Stimulated activated CD8-positive, alpha-beta memory T cell treated with anti-CD3 and anti-CD28 coated beads, Interleukin-2, amount 100 ng/mL, for 48 hours (primary cell): Measurements from ENCODE around the gene SLC5A11.
"Not testable (repeated sequence)": the region's sequence is repeated elsewhere in the genome, so short reads cannot be mapped to it uniquely, and the experiment has no call there.

Experiments
- DNase-seq, 2 donors: peaks; one replicate each; pipeline ENCODE4 v3.0.0-alpha.2; 2020; ENCODE audit warnings: low read depth in 2 of 2

SLC5A11 gene

GRCh38 chr16:24834459-24835335 is 11.1 kb upstream of the SLC5A11 start:
- no peak for DNase-seq

GRCh38 chr16:24836836-24837235 is 8.9 kb upstream of the SLC5A11 start:
- no peak for DNase-seq

DNA sequence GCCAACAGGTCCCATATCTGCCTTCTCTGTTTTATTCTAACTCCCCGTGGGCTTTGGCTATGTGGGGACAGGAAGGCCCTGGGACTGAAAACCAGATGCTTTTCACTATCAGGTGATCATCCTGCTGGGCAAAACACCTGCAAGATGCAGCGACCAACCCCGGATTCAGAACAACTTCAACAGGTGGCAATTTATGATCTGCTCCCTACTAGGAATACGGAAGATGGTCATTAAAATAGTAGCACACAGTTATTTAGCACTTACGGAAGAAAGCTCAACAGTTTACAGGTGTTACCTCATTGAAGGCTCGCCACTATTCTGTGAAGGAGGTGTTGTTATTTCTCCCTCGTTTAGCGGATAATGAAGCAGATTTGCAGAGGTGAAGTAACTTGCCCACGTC is 7.8 kb upstream of the SLC5A11 start:
- DNase-seq: no peak

- DNase-seq: no peak
Observed at GRCh38 chr16:24838554-24839266, 7.1 kb upstream of the SLC5A11 start.

DNA sequence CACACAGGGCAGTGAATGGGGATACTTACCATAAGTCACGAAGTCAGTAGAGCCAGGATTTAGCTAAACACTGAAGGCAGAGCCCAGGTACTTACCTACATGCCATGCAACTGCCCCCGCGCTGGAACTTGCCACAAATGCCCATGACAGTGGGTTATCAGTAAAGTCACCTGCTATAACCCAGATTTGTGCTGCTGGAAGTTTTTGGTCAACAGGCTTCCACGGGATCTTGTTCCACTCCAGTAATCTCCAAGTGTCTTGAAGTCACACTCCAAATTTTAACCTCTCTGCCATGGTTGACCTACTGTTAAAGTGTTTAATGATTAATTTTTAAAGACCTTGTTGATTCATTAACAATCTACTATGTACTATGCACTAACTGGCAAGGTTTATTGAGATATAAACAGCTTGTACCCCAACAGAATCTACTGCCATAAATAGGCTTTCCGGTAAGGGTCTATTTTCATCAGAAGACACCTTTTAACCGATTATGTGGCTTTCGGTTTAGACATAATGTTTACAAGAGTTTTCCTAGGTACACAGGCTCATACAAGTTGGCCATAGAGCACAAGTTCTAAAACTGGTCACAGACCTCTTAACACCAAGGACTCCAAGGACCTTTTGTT is 6.3 kb upstream of the SLC5A11 start:
- no peak for DNase-seq

- DNase-seq: no peak
Observed at GRCh38 chr16:24841291-24841690, 4.5 kb upstream of the SLC5A11 start.

GRCh38 chr16:24844101-24845030 is 1.4 kb upstream of the SLC5A11 start:
- DNase-seq: no peak

GRCh38 chr16:24845031-24845365 is 765 bp upstream of the SLC5A11 start:
- not testable (repeated sequence) for DNase-seq

GRCh38 chr16:24846548-24847357 is 990 bp downstream of the SLC5A11 start:
- no peak for DNase-seq

DNA sequence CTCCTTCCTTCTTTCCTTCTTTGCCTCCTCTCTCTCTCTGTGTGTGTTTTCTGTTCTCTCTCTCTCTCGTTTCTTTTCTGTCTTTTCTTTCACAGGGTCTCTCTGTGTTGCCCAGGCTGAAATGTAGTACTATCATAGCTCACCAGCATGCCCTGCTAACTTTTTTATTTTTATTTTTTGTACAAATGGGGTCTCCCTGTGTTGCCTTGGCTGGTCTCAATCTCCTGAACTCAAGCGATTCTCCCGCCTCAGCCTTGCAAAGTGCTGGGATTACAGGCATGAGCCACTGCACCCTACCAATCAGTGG is 1.5 kb downstream of the SLC5A11 start:
- DNase-seq: no peak

DNA sequence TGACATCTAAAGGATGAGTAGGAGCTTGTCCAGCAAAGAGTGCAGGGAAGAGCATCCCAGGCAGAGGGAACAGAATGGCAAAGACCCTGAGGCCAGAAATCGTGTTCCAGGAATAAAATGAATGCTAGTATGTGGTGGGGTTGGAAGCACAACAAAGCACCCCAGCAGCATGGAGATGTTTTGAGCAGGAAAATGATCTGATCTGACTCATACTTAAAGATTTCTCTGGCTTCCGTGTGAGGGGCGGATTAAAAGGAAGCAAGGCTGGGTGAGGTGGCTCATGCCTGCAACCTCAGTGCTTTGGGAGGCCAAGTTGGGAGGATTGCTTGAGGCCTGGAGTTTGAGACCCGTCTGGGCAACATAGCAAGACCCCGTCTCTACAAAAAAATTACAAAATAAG is 2.3 kb downstream of the SLC5A11 start:
- no peak for DNase-seq

DNA sequence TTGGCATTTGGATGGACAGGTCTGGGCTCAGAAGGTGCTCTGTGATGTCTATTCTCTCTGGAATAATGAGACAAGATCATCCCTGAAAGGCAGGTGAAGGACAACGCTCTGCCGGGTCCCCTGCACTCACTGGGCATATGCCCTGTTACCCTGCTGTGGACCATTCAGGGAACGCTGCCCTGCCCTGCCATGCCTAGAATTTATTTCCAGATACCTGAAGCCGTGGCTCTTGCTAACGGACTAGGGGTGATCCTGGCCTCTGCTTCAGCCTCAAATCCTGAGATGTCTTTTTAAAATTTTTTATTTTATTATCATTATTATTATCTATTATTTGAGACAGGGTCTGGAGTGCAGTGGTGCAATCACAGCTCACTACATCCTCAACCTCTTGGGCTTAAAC is 3.9 kb downstream of the SLC5A11 start:
- DNase-seq: no peak

DNA sequence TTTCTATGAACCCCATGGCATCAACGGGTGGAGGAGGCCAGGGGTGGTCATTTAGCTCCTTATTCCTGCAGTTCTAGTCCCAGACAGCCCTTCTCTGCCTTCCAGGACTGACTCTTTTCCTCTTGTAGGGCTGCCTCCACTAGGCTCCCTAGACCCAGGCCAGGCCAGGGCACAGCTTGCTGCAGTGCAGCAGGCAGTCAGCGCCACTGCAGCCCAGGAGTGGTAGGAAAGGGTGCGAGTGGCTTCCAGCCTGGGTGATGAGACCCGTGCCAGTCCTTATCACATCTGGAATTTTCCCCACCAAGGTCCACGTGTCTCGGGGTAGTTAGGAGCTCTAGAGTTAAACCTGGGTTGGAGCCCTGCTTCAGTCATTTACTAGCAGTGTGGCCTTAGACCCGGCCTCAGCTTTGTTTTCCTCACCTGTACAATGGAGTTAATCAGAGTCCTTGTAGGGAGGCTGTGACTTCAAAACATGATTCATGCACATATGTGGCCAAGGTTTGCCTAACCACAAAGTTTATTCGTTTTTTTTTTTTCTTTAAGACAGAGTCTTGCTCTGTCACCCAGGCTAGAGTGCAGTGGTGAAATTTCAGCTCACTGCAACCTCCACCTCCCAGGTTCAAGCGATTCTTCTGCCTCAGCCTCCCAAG is 4.7 kb downstream of the SLC5A11 start:
- no peak for DNase-seq

DNA sequence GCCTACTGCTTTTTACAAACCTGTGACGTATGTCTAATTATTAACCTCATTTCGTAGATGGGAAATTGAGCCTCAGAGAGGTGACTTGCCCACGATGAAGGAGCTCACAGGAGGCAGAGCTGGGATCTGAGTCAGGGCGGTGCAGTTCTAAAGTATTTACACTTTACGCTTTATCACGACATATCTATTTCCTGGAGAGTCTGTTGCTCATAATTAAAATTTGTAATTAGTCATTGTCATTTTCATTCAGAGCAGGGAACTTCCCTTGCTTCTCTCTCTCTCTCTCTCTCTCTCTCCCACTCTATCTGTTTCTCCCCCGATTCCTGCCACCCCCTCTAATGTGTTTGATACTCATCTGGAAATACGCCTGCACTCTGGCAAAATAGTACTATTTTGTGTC is 5.9 kb downstream of the SLC5A11 start:
- no peak for DNase-seq

- DNase-seq: no peak
Observed at GRCh38 chr16:24852281-24852721, 6.5 kb downstream of the SLC5A11 start.

GRCh38 chr16:24853169-24853824 is 7.5 kb downstream of the SLC5A11 start:
- no peak for DNase-seq

DNA sequence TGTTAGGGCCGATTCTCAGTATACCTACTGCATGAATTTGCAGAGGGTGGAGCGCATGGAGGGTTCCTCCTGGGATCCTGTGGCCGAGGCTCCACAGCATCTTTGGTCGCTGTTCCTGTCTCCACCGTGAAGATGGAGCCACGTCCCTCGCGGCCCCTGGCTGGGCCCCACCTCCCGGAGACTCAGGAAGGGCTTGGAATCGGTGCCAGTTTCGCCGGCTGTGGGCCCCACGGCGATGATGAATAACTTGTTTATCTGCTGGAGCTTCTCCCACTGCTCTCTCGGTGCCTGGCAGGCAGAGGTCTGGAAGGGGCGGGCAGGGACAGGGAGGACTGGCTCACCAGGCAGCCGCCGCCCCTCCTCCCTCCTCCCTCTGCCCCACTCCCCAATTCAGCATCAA is 8.1 kb downstream of the SLC5A11 start:
- no peak for DNase-seq

DNA sequence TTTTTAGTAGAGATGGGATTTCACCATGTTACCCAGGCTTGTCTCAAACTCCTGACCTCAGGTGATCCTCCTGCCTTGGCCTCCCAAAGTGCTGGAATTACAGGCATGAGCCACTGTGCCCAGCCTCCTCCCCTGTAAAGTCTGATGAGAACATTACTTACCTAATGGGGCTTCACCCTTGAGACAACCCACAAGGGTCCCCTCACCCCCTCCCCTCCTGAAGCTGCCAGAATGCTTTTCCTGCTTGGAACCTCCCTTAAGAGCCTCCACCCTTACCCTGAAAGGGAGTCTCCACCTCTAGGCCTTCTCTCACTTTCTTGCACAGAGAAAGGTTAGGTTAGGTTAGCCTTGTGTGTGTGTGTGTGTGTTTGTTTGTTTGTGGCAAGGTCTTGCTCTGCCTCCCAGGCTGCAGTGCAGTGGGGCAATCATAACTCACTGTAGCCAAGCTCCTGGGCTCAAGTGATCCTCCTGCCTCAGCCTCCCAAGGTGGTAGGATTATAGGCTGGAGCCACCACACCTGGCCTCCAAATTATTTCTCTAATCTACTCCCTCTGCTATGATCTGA is 8.9 kb downstream of the SLC5A11 start:
- DNase-seq: no peak

DNA sequence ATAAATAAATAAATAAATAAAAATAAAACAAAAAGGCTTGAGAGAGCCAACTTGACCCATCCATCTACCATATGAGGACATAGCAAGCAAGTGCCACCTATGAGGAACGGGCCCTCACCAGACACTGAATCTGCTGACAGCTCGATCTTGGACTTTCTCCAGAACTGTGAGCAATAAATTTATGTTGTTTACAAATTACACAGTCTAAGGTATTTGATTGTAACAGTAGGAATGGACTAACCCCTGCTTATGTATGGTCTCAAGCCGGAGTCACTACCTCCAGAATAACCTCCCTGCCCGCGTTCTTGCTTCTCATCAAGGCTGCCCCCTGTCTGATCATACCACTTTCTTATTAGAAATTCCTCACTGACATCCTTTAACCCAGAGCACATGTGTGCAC is 9.9 kb downstream of the SLC5A11 start:
- no peak for DNase-seq

DNA sequence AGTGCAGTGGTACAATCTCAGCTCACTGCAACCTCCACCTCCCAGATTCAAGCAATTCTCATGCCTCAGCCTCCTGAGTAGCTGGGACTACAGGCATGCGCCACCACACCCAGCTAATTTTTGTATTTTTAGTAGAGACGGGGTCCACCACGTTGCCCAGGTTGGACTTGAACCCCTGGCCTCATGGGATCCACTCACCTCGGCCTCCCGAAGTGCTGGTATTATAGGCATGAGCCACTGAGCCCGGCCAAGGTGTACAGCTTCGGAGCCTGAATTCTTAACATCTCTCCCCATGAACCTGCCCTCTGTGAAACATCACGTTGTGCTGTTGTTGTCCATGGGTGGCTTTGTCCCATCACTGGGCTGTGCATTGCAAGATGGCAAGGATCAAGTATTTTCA is 11.1 kb downstream of the SLC5A11 start:
- not testable (repeated sequence) for DNase-seq
